Lung (tissue), 12 donors: ENCODE results near the gene KIAA0232. TPM values are rescaled to one million over a fixed set of nuclear protein-coding genes. Genes with fewer than 3 reads are reported as not detected.
A peak's percentile ranks its signal among the peaks of the same experiment; 100 is the strongest.

Source experiments
- ATAC-seq: fragments of 200-7000 bp; cut with Tn5 transposase; one replicate; pipeline ENCODE4 v1.9.1; 2020; ENCODE audit warnings: moderate number of reproducible peaks; ENCODE audit not compliant: insufficient read depth, low FRiP score
- DNase-seq, 3 donors: peaks; one replicate each; pipeline ENCODE4 v3.0.0-alpha.2; 2013 to 2017
- H3K27ac ChIP-seq, 2 donors: one replicate each; pipeline ENCODE4 v1.5.1; 2013; ENCODE audit warnings: mild to moderate bottlenecking in 2 of 2, moderate library complexity in 2 of 2, control low read depth in 1 of 2, inconsistent platforms in 1 of 2, low read depth in 1 of 2, low read length in 1 of 2
- H3K27me3 ChIP-seq, 3 donors: one replicate each; pipeline ENCODE4 v1.5.1; 2013; ENCODE audit warnings: low read length in 2 of 3; ENCODE audit not compliant: control insufficient read depth in 3 of 3, insufficient read depth in 3 of 3
- H3K36me3 ChIP-seq, 4 donors: one replicate each; pipeline ENCODE4 v1.5.1; 2013; ENCODE audit warnings: low read length in 4 of 4, mild to moderate bottlenecking in 1 of 4, moderate library complexity in 1 of 4; ENCODE audit not compliant: control insufficient read depth in 4 of 4, insufficient read depth in 4 of 4
- H3K4me1 ChIP-seq, 5 donors: one replicate each; pipeline ENCODE4 v1.5.1; 2013; ENCODE audit warnings: low read length in 5 of 5, mild to moderate bottlenecking in 2 of 5, moderate library complexity in 1 of 5; ENCODE audit not compliant: control insufficient read depth in 5 of 5, insufficient read depth in 5 of 5
- H3K4me3 ChIP-seq: one replicate; pipeline ENCODE4 v1.5.1; 2013; ENCODE audit warnings: mild to moderate bottlenecking, control low read depth, moderate library complexity
- H3K9ac ChIP-seq, 2 donors: one replicate each; pipeline ENCODE4 v1.5.1; 2013; ENCODE audit warnings: low read length in 2 of 2, control low read depth in 1 of 2; ENCODE audit not compliant: insufficient read depth in 1 of 2
- H3K9me3 ChIP-seq, 4 donors: one replicate each; pipeline ENCODE4 v1.5.1; 2013; ENCODE audit warnings: low read length in 3 of 4, mild to moderate bottlenecking in 1 of 4, moderate library complexity in 1 of 4; ENCODE audit not compliant: control insufficient read depth in 4 of 4, insufficient read depth in 3 of 4
- CTCF ChIP-seq: IDR thresholded peaks from 2 replicates; pipeline ENCODE4 v1.5.1; 2012; ENCODE audit warnings: mild to moderate bottlenecking; ENCODE audit errors: control extremely low read depth, extremely low read depth
- WGBS, 2 donors: extraction: QIAGEN DNeasy Blood & Tissue Kit; methylation state at CpG; one replicate each; pipeline ENCODE4 v1.1.7; 2013; 5-methylcytosine and 5-hydroxymethylcytosine counted together
- polyA plus RNA-seq, 2 donors: library from polyadenylated mRNA; stranded (reverse); fragments of 200-250 nt; gene quantifications; one replicate each; pipeline ENCODE4 v1.2.1, GENCODE V29; 2013
- total RNA-seq, 2 donors: library from RNA; depleted of rRNA in 1 of 2; stranded (reverse); fragments of >200 nt in 1 of 2; gene quantifications; one replicate each; pipeline ENCODE4 v1.2.1, GENCODE V29; 2014 to 2021
- donor health status: control.
- donor health status: control.
- donor health status: Bipolar disorder and iron deficiency.
- donor health status: healthy.
- donor health status: DM: yes; HTN: yes; CAD: no.

KIAA0232 gene
- total and polyA plus RNA-seq, 4 donors = 6.8 to 34.6 (median 18.7) TPM

DNA sequence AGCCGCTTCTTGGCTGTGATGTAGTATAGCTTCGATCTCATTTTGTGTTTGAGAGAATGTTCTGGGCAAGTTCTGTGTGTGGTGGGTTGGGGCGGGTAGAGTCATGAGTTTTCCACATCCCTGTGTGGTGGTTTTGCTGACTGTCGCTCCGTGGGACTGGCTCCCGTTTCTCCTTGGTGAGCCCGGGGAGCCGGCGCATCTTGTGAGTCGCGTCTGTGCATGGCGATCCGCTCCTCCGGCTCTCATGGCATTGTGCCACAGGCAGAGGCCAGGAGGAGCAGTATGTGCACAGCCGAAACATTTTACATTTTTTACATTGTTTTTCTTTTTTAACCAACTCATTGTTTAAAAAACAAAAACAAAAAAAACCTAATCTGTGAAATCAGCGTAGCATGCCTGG, 99.4 kb downstream of the KIAA0232 start:
- ATAC-seq (no peak), DNase-seq (no peak)
- no peak for TF ChIP-seq CTCF
- no peak overlapping the region for H3K27ac ChIP-seq
- H3K4me3 ChIP-seq = no peak overlapping the region
- 94 to 98% methylated on average over 16 of the region's 16 CpGs for WGBS, 2 donors
- H3K9me3 ChIP-seq = no peaks in the 10 kb centered on the region
- no peaks in the 10 kb centered on the region for H3K4me1 ChIP-seq
- H3K27me3 ChIP-seq = no peaks in the 10 kb centered on the region
- H3K36me3 ChIP-seq = peaks cover 17 to 40% (median 27%) of the 10 kb centered on the region in 4 donors
- no peak overlapping the region for H3K9ac ChIP-seq

DNA sequence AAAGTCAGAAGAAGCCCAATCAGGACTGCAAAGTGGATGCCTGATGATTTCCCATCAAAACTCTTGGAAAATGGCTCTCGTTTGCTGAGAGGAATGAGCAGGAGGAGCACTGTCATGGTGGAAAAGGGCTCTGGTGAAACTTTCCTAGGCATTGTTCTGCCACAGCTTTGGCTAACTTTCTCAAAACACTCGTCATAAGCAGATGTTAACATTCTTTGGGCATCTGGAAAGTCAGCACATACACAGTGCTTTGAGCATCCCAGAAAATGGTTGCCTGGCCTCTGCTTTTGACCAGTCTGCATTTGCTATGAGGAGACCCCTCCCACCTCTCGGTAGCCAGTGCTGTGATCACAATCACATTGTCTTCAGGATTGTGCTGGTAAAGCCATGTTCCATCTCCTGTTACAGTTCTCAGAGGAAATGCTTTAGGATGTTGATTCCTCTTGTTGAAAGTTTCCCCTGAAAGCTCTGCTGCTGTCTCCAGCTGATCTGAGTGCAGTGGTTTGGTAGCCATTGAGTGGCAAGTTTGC, 101.9 kb downstream of the KIAA0232 start:
- no peak for TF ChIP-seq CTCF
- DNase-seq = peak in 1 of 3 donors; percentile 9
- WGBS, 2 donors = 81 to 87% methylated on average over 3 of the region's 3 CpGs
- no peak overlapping the region for H3K27ac ChIP-seq
- H3K27me3 ChIP-seq = no peaks in the 10 kb centered on the region
- no peak for ATAC-seq
- no peak overlapping the region for H3K9ac ChIP-seq
- H3K9me3 ChIP-seq = no peaks in the 10 kb centered on the region
- H3K4me3 ChIP-seq = no peak overlapping the region
- H3K4me1 ChIP-seq = no peaks in the 10 kb centered on the region
- peaks cover 6 to 20% (median 17%) of the 10 kb centered on the region in 4 donors for H3K36me3 ChIP-seq

DNA sequence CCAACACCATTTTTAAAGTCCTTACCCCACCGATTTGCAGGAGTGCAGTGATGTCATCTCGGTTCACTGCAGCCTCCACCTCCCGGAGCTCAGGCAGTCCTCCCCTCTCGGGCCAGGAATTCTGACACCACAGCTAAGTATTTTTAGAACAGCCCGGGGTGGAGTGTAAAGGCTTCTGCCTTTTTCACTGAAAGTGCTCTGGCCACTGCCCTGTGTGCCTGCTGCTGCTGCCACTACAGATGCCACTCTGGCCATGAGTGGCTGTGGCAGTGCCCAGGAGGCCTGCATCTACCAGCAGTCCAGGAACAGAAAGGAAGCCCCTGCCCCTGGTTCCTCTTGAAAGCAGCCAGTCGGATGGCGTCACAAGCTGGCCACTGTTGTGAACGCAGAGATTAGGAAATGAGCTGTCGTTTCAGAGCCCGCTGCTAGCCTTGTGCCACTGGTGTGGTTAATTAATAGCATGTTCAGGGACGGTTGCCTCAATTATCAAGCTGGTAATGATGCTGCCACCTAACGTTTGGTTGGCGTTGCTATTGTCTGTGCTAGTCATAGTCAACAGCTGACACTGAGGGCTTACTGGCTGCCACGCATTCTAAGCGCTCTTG, 103.5 kb downstream of the KIAA0232 start:
- peak; percentile 59 for ATAC-seq
- no peaks in the 10 kb centered on the region for H3K27me3 ChIP-seq
- WGBS, 2 donors = 25 to 34% methylated on average over 15 of the region's 15 CpGs
- peak overlapping the region in 1 of 2 donors; percentile 26 for H3K9ac ChIP-seq
- peak; percentile 15 for TF ChIP-seq CTCF
- H3K36me3 ChIP-seq = peaks cover 3 to 14% (median 13%) of the 10 kb centered on the region in 4 donors
- no peaks in the 10 kb centered on the region for H3K9me3 ChIP-seq
- peak overlapping the region; percentile 48 to 53 for H3K27ac ChIP-seq
- DNase-seq = peak; percentile 37 to 41 (median 38)
- H3K4me1 ChIP-seq = peaks cover 0 to 2% (median 0%) of the 10 kb centered on the region in 5 donors
- H3K4me3 ChIP-seq = no peak overlapping the region
